GM20000 (cell line): Measurements from ENCODE around the gene ATP5IF1.

Source experiments
- DNase-seq: peaks from one replicate; pipeline ENCODE4 v3.0.0; 2012; ENCODE audit warnings: low spot score
- TF ChIP-seq, protein P1 (sequence below): IDR thresholded peaks from 2 replicates; pipeline ENCODE4 v1.5.1; 2012; ENCODE audit warnings: mild to moderate bottlenecking, control low read depth; ENCODE audit errors: extremely low read depth, missing control alignments

Gene ATP5IF1

DNA sequence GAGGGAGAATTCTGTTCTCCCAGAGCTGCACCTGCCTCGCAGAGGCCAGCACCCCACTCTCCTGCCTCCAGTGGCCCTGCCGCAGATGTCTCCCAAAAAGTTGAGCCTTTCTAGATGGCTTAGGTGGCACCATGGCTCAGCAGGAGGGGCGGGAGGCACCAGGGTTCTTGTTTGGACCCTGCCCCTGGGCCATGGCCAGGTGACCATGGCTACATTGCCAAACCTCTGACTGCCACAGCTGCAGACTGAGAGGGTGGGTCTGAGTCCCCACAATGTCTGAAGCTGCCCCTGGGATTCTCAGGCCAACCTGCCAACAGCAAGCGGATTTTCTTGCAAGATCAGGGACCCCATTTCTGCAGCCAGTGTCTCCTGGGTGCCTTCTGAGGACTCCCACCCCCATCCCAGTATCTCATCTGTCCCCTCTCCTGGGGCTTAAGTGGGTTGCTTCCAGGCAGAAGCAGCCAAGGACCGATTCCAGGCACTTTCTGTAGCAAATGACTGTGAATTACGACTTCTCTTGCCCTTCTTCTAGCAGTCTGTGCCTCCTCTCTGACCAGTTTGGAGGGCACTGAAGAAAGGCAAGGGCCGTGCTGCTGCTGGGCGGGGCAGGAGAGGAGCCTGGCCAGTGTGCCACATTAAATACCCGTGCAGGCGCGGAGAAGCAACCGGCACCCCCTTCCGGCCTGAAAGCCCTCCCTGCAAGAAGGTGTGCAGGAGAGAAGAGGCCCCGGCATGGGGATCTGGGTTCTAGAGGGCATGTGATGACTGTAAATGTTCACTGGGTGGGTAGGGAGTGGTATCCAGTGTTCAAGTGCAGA is 45.9 kb downstream of the ATP5IF1 start:
- DNase-seq: no peak
- TF ChIP-seq, protein P1, sequence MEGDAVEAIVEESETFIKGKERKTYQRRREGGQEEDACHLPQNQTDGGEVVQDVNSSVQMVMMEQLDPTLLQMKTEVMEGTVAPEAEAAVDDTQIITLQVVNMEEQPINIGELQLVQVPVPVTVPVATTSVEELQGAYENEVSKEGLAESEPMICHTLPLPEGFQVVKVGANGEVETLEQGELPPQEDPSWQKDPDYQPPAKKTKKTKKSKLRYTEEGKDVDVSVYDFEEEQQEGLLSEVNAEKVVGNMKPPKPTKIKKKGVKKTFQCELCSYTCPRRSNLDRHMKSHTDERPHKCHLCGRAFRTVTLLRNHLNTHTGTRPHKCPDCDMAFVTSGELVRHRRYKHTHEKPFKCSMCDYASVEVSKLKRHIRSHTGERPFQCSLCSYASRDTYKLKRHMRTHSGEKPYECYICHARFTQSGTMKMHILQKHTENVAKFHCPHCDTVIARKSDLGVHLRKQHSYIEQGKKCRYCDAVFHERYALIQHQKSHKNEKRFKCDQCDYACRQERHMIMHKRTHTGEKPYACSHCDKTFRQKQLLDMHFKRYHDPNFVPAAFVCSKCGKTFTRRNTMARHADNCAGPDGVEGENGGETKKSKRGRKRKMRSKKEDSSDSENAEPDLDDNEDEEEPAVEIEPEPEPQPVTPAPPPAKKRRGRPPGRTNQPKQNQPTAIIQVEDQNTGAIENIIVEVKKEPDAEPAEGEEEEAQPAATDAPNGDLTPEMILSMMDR: no peak

DNA sequence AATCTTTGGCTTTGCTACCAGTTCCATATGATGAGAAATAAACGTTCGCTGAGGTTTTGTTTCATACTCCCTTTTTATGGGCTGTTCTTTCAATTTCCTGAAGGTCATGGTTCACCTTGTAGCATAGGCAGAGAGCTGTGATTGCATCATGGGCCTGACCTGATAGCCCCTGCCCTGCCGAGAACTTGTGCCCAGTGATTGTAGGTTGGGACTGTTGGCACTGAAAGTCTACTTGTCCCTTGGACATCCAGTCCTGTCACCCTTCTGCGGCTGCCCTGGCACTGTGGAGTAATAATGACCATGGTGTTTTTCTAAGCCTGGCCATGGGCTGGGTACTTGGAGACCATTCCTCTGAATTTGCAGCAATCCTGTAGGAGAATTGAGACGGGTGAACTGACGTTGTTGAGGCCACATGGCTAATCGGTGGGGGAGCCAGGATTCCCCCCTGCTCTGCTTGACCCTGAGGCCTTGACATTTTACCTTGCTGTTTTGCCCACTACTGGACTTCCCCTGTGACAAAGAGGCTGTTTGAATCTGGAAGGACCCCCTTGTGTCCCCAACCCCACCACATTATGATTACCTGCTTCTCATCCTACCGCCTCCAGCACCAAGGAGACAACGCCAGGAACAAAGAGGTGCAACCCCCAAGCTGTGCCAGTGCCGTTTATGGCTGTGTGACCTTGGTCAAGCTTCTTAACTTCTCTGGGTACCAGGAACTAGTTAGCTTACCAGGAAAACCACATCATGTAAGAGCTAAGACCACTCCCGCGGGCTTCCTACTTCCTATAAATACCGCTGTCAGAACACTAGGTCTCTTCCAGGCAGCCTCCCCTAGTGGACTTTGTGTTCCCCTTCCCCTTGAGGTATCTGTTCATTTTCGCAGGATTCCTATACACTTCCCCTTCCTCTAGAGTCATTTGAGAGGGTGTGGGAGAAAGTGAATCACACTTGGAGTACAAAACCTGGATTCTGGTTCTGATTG is 46.8 kb downstream of the ATP5IF1 start:
- TF ChIP-seq, protein P1: no peak
- DNase-seq: no peak

DNA sequence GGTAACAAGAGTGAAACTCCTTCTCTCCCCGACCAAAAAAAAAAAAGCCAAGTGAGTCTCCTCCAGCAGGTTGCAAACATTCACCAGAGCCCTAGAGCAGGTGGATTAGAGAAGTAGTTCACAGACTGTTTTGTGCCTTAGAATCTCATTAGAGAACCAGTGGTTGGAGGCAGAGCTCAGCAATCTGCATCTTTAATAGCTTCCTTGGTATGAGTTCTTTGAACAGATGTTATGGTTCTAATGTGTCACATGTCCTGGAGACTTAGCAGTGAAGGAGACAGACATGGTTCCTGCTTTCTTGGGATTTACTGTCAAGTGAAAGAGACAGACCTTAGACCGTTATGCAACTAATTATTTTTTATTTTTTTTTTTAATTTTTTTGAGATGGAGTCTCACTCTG is 50.2 kb downstream of the ATP5IF1 start:
- DNase-seq: no peak
- TF ChIP-seq, protein P1: no peak
